GM19328 (cell line): ENCODE measurements around the gene KAT14.
A peak's percentile ranks its signal among the peaks of the same experiment; 100 is the strongest.
"Not testable (repeated sequence)": the region's sequence is repeated elsewhere in the genome, so short reads cannot be mapped to it uniquely, and the experiment has no call there.

Source experiments
- ATAC-seq: cut with Tn5 transposase; IDR thresholded peaks from one replicate; pipeline ENCODE4 v1.9.1; 2021; ENCODE audit warnings: mild to moderate bottlenecking, moderate library complexity; ENCODE audit not compliant: unreplicated experiment

The KAT14 gene

GRCh38 chr20:18137412-18138265, at the start of gene KAT14, which contains the start of gene PET117:
TSS of gene KAT14 (plus strand) at chr20:18137863. CDS start at chr20:18142661, 4,798 bp downstream.
TSS of gene PET117 (plus strand) at chr20:18137863. CDS start at chr20:18137956, 93 bp downstream.
- peak; percentile 84 for ATAC-seq

GRCh38 chr20:18088298-18088697, 49.4 kb upstream of the KAT14 start:
- ATAC-seq = not testable (repeated sequence)

- not testable (repeated sequence) for ATAC-seq
These were observed 48.8 kb upstream of the KAT14 start for GRCh38 chr20:18088841-18089240.

- no peak for ATAC-seq
These were observed 47.6 kb upstream of the KAT14 start for GRCh38 chr20:18090044-18090443.

GRCh38 chr20:18090477-18090876, 47.2 kb upstream of the KAT14 start:
- ATAC-seq = no peak

- ATAC-seq = no peak
These were observed 46.0 kb upstream of the KAT14 start for GRCh38 chr20:18091623-18092022.

GRCh38 chr20:18092890-18093289, 44.8 kb upstream of the KAT14 start:
- no peak for ATAC-seq

- ATAC-seq = no peak
These were observed 44.3 kb upstream of the KAT14 start for GRCh38 chr20:18093388-18093787.

- ATAC-seq = no peak
These were observed 43.5 kb upstream of the KAT14 start for GRCh38 chr20:18094191-18094590.

GRCh38 chr20:18100569-18100968, 37.1 kb upstream of the KAT14 start:
- ATAC-seq = not testable (repeated sequence)

- ATAC-seq = no peak
These were observed 36.4 kb upstream of the KAT14 start for GRCh38 chr20:18101125-18101810.

GRCh38 chr20:18103497-18103896, 34.2 kb upstream of the KAT14 start:
- no peak for ATAC-seq

- no peak for ATAC-seq
These were observed 29.3 kb upstream of the KAT14 start for GRCh38 chr20:18108326-18108725.

GRCh38 chr20:18128574-18128973, 9.1 kb upstream of the KAT14 start:
- ATAC-seq = not testable (repeated sequence)

- no peak for ATAC-seq
These were observed 5.0 kb upstream of the KAT14 start for GRCh38 chr20:18132663-18133062.

GRCh38 chr20:18133962-18134361, 3.7 kb upstream of the KAT14 start:
- no peak for ATAC-seq

- peak; percentile 42 for ATAC-seq
These were observed 561 bp downstream of the KAT14 start for GRCh38 chr20:18138266-18138582.

- ATAC-seq = no peak
These were observed 1.2 kb downstream of the KAT14 start for GRCh38 chr20:18138639-18139583.

- no peak for ATAC-seq
These were observed 2.2 kb downstream of the KAT14 start for GRCh38 chr20:18139832-18140231.

- no peak for ATAC-seq
These were observed 7.0 kb downstream of the KAT14 start for GRCh38 chr20:18144541-18145099.

GRCh38 chr20:18154342-18154741, 16.7 kb downstream of the KAT14 start:
- no peak for ATAC-seq
